NCI-H1694 treated with DMSO at 0.1 percent for 48 hours (cell line): ENCODE results near the gene LRMDA.

ENCODE experiments used
- DNase-seq: peaks from one replicate; lab custom pipeline; 2025; lab: John Stamatoyannopoulos, UW

Gene LRMDA

GRCh38 chr10:76172020-76172419 lies 740.6 kb downstream of the LRMDA start:
- no peak for DNase-seq

GRCh38 chr10:76175533-76176165 lies 744.2 kb downstream of the LRMDA start:
- DNase-seq = no peak

- DNase-seq = no peak
Observed at GRCh38 chr10:76176166-76176550, 744.7 kb downstream of the LRMDA start.

GRCh38 chr10:76177936-76178335 lies 746.5 kb downstream of the LRMDA start:
- no peak for DNase-seq

- DNase-seq = no peak
Observed at GRCh38 chr10:76178532-76179292, 747.3 kb downstream of the LRMDA start.

GRCh38 chr10:76179806-76180205 lies 748.4 kb downstream of the LRMDA start:
- no peak for DNase-seq

- no peak for DNase-seq
Observed at GRCh38 chr10:76184647-76185046, 753.2 kb downstream of the LRMDA start.

- DNase-seq = no peak
Observed at GRCh38 chr10:76185471-76186301, 754.3 kb downstream of the LRMDA start.

GRCh38 chr10:76188216-76188615 lies 756.8 kb downstream of the LRMDA start:
- DNase-seq = no peak

- no peak for DNase-seq
Observed at GRCh38 chr10:76190634-76191270, 759.3 kb downstream of the LRMDA start.

GRCh38 chr10:76191336-76191735 lies 759.9 kb downstream of the LRMDA start:
- no peak for DNase-seq

- DNase-seq = no peak
Observed at GRCh38 chr10:76192151-76192550, 760.7 kb downstream of the LRMDA start.

GRCh38 chr10:76192694-76193320 lies 761.4 kb downstream of the LRMDA start:
- DNase-seq = no peak

- no peak for DNase-seq
Observed at GRCh38 chr10:76195654-76196390, 764.4 kb downstream of the LRMDA start.

GRCh38 chr10:76197293-76197692 lies 765.9 kb downstream of the LRMDA start:
- DNase-seq = no peak

GRCh38 chr10:76198287-76199035 lies 767.0 kb downstream of the LRMDA start:
- no peak for DNase-seq

- DNase-seq = no peak
Observed at GRCh38 chr10:76201962-76202361, 770.5 kb downstream of the LRMDA start.

GRCh38 chr10:76202777-76203176 lies 771.4 kb downstream of the LRMDA start:
- DNase-seq = no peak

GRCh38 chr10:76205361-76205760 lies 773.9 kb downstream of the LRMDA start:
- no peak for DNase-seq

GRCh38 chr10:76206797-76207352 lies 775.5 kb downstream of the LRMDA start:
- no peak for DNase-seq
